ENCODE measurements around the gene SELENOT. TPM values are rescaled to one million over a fixed set of nuclear protein-coding genes. Genes with fewer than 3 reads are reported as not detected.

Gene SELENOT
- total RNA-seq, 1 donor from 2014 or later: 70.0 TPM

DNA sequence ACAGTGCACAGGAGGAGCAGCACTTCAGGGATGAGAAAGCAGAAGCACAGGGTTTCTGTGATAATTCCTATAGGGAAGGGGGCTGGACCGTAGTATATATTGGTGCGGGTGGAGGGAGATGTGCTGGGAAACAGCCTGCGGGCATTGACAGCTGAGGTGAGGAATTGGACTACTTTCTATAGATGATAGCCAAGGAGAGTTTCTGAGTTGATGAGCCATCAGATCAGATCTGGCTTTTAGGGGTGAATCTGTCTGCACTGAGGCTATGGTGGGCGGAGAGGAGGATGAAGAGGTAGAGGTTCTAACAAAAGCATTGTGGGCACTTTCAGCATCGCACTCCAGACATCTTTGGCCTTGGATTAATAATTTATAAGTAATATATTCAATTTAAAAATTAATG, 33.1 kb downstream of the SELENOT start:
- intact Hi-C loops (cut with DNase I): no loop called here
- H3K27me3 ChIP-seq: no peaks in the 10 kb centered on the region
- no peak for DNase-seq (ENCODE audit: extremely low spot score in 2 of 2)
- TF ChIP-seq, protein P1, sequence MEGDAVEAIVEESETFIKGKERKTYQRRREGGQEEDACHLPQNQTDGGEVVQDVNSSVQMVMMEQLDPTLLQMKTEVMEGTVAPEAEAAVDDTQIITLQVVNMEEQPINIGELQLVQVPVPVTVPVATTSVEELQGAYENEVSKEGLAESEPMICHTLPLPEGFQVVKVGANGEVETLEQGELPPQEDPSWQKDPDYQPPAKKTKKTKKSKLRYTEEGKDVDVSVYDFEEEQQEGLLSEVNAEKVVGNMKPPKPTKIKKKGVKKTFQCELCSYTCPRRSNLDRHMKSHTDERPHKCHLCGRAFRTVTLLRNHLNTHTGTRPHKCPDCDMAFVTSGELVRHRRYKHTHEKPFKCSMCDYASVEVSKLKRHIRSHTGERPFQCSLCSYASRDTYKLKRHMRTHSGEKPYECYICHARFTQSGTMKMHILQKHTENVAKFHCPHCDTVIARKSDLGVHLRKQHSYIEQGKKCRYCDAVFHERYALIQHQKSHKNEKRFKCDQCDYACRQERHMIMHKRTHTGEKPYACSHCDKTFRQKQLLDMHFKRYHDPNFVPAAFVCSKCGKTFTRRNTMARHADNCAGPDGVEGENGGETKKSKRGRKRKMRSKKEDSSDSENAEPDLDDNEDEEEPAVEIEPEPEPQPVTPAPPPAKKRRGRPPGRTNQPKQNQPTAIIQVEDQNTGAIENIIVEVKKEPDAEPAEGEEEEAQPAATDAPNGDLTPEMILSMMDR (IDR thresholded peaks at IDR 0.05): no peak
- no peak for TF ChIP-seq POLR2A (IDR thresholded peaks at IDR 0.05)
- TF ChIP-seq POLR2AphosphoS5 (IDR thresholded peaks at IDR 0.05; ENCODE audit: insufficient read depth in 1 of 2, low read depth in 1 of 2): no peak
- no peak overlapping the region for H3K27ac ChIP-seq
- H3K4me1 ChIP-seq: no peaks in the 10 kb centered on the region
- peaks cover 0 to 1% of the 10 kb centered on the region in 2 donors for H3K36me3 ChIP-seq
- no peaks in the 10 kb centered on the region for H3K9me3 ChIP-seq
- no peak overlapping the region for H3K4me3 ChIP-seq

DNA sequence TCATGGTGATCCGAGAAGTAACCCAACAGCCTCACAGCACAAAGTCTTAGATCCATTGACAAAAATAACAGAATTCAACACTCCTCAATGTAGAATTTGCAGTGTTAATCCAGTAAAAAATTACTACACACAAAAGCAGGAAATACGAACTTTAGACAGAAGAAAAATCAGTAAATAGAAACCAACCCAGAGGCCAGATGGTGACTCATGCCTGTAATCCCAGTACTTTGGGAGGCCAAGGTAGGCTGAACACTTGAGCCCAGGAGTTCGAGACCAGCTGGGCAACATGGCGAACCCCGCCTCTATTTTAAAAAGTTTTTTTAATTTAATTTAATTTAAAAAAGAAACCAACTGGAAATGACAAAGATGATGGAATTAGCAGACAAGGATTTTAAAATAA, 36.1 kb downstream of the SELENOT start:
- Histone ChIP-seq H3K27ac (no peak overlapping the region), H3K9me3 (no peaks in the 10 kb centered on the region), H3K4me3 (no peak overlapping the region), H3K27me3 (no peaks in the 10 kb centered on the region), H3K36me3 (no peaks in the 10 kb centered on the region), H3K4me1 (no peaks in the 10 kb centered on the region)
- DNase-seq (ENCODE audit: extremely low spot score in 2 of 2): no peak
- no peak for TF ChIP-seq POLR2A (IDR thresholded peaks at IDR 0.05)
- TF ChIP-seq POLR2AphosphoS5 (IDR thresholded peaks at IDR 0.05; ENCODE audit: insufficient read depth in 1 of 2, low read depth in 1 of 2): no peak
- TF ChIP-seq, protein P1 (IDR thresholded peaks at IDR 0.05): no peak
- intact Hi-C loops (cut with DNase I): no loop called here

DNA sequence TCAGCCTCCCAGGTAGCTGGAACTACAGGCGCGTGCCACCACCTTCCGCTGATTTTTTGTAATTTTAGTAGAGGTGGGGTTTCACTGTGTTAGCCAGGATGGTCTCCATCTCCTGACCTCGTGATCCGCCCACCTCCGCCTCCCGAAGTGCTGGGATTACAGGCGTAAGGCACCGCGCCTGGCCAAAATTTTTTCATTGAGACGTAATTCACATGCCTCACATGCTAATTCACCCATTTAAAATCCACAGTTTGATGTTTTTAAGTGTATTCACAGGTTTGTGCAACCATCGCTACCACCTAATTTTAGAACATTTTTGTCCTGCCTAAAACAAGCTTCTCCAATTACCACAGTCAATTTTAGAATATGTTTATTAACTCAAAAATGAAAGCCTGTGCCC, 37.1 kb downstream of the SELENOT start:
- no peak overlapping the region for H3K4me3 ChIP-seq
- H3K36me3 ChIP-seq: no peaks in the 10 kb centered on the region
- H3K27me3 ChIP-seq: no peaks in the 10 kb centered on the region
- no peaks in the 10 kb centered on the region for H3K4me1 ChIP-seq
- intact Hi-C loops (cut with DNase I): no loop called here
- H3K27ac ChIP-seq: no peak overlapping the region
- no peaks in the 10 kb centered on the region for H3K9me3 ChIP-seq
- no peak for TF ChIP-seq POLR2AphosphoS5 (IDR thresholded peaks at IDR 0.05; ENCODE audit: insufficient read depth in 1 of 2, low read depth in 1 of 2)
- TF ChIP-seq, protein P1 (IDR thresholded peaks at IDR 0.05): no peak
- no peak for TF ChIP-seq POLR2A (IDR thresholded peaks at IDR 0.05)
- DNase-seq (ENCODE audit: extremely low spot score in 2 of 2): no peak

DNA sequence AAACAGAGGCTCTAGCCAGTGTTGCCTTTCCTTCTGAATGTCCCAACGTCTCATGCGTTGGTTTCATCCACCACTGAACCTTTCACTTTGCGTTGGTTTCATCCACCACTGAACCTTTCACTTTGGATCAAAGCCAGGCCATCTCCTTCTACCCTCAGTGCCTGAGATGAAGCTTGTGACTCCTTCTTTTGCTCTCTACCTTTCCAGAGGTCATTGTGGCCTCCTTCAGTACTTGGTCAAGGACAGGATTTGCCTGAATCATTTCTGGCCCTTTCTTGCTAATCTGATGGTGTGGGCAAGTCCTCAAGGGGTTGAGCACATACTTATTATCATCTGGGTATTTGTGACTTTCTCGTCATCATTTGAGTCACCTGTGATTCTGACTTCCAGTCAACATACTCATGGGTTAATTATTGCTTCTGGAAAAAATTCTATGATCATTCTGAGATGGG, 50.0 kb downstream of the SELENOT start:
- no peak overlapping the region for H3K27ac ChIP-seq
- no peak for TF ChIP-seq POLR2A (IDR thresholded peaks at IDR 0.05)
- no peak for TF ChIP-seq POLR2AphosphoS5 (IDR thresholded peaks at IDR 0.05; ENCODE audit: insufficient read depth in 1 of 2, low read depth in 1 of 2)
- TF ChIP-seq, protein P1 (IDR thresholded peaks at IDR 0.05): no peak
- H3K4me1 ChIP-seq: no peaks in the 10 kb centered on the region
- H3K36me3 ChIP-seq: no peaks in the 10 kb centered on the region
- no peak overlapping the region for H3K4me3 ChIP-seq
- intact Hi-C loops (cut with DNase I): no loop called here
- H3K27me3 ChIP-seq: no peaks in the 10 kb centered on the region
- no peaks in the 10 kb centered on the region for H3K9me3 ChIP-seq
- no peak for DNase-seq (ENCODE audit: extremely low spot score in 2 of 2)

DNA sequence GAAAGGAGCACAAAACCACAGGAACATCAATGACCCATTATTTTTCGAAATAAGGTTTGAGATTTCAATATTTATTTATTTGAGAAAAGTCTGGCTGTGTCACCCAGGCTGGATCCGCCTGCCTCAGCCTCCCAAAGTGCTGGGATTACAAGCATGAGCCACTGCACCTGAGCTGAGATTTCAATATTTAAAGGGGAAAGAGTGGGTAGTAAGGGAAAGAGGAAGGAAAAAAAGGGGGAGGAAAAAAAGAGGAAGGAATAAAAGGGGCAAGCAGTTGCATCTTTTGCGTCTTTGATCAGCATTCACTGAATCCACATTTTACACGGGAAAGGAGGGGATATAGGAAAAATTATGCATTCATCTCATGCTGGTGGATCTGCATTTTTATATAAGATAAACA, 53.2 kb downstream of the SELENOT start:
- Histone ChIP-seq H3K4me3 (no peak overlapping the region), H3K9me3 (no peaks in the 10 kb centered on the region), H3K27me3 (no peaks in the 10 kb centered on the region), H3K27ac (no peak overlapping the region), H3K36me3 (no peaks in the 10 kb centered on the region), H3K4me1 (no peaks in the 10 kb centered on the region)
- TF ChIP-seq POLR2AphosphoS5 (IDR thresholded peaks at IDR 0.05; ENCODE audit: insufficient read depth in 1 of 2, low read depth in 1 of 2) (no peak), POLR2A (IDR thresholded peaks at IDR 0.05) (no peak)
- TF ChIP-seq, protein P1 (IDR thresholded peaks at IDR 0.05): no peak
- DNase-seq (ENCODE audit: extremely low spot score in 2 of 2): no peak
- intact Hi-C loops (cut with DNase I): no loop called here
